ENCODE measurements around the gene PPP1R12B.
"Not testable (repeated sequence)": the region's sequence is repeated elsewhere in the genome, so short reads cannot be mapped to it uniquely, and the experiment has no call there.

Gene PPP1R12B

DNA sequence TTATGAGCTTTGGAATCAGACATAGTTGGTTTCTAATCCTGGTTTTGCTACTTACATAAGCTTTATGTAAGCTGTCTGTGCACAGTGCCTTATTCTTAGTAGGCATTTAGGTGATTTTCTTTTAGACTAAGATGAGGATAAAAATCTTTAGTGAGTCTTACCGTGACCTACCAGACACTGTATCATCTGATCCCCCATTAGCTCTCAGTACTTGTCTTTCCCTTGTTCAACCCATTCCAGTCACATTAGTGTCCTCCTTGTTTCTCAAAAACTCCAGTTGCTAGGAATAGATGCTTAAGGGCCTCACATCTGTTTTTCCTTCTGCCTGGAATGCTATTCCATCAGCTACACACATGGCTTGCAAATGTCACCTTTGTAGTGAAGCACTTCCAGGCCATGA, 18.8 kb downstream of the PPP1R12B start:
- no peak for DNase-seq (ENCODE audit: low spot score)
- in situ Hi-C loops (cut with MboI; ENCODE audit: low pct_unique_long_range_greater_than_20kb, low sequenced_read_pairs, unreplicated experiment): no loop called here
- TF ChIP-seq, protein P1, sequence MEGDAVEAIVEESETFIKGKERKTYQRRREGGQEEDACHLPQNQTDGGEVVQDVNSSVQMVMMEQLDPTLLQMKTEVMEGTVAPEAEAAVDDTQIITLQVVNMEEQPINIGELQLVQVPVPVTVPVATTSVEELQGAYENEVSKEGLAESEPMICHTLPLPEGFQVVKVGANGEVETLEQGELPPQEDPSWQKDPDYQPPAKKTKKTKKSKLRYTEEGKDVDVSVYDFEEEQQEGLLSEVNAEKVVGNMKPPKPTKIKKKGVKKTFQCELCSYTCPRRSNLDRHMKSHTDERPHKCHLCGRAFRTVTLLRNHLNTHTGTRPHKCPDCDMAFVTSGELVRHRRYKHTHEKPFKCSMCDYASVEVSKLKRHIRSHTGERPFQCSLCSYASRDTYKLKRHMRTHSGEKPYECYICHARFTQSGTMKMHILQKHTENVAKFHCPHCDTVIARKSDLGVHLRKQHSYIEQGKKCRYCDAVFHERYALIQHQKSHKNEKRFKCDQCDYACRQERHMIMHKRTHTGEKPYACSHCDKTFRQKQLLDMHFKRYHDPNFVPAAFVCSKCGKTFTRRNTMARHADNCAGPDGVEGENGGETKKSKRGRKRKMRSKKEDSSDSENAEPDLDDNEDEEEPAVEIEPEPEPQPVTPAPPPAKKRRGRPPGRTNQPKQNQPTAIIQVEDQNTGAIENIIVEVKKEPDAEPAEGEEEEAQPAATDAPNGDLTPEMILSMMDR (IDR thresholded peaks at IDR 0.05; ENCODE audit: extremely low read depth, insufficient read depth, missing control alignments): no peak

DNA sequence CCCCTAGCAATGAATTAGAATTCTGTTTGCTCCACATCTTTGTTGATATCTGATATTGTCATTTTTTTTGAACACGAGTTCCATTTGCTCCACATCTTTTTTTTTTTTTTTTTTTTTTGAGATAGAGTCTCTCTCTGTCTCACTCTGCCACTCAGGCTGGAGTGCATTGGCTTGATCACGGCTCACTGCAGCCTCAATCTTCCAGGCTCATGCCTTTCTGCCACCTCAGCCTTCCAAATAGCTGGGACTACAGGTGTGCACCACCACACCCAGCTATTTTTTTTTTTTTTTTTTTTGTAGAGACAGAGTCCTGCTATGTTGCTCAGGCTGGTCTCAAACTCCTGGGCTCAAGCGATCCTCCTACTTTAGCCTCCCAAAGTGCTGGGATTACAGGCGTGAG, 22.4 kb downstream of the PPP1R12B start:
- DNase-seq (ENCODE audit: low spot score); in situ Hi-C loops (cut with MboI; ENCODE audit: low pct_unique_long_range_greater_than_20kb, low sequenced_read_pairs, unreplicated experiment): not testable (repeated sequence)

DNA sequence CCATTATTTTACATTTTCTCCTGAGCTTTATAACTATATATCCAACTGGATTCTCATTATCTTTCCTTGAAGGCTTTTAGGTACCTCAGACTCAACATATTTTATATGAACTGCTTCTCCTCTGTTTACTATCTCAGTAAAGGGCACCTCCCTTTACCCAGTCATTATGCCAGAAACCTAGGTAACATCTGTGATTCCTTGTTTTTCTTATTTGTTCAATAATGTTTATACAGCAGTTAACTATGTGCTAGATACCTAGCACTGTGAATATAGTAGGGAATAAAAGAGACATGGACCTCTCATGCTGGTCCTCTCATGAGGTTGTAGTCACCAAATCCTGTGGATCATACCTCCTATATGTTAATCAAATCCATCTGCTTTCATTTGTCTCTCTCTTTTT, 25.6 kb downstream of the PPP1R12B start:
- TF ChIP-seq, protein P1 (IDR thresholded peaks at IDR 0.05; ENCODE audit: extremely low read depth, insufficient read depth, missing control alignments): no peak
- no peak for DNase-seq (ENCODE audit: low spot score)
- in situ Hi-C loops (cut with MboI; ENCODE audit: low pct_unique_long_range_greater_than_20kb, low sequenced_read_pairs, unreplicated experiment): no loop called here

DNA sequence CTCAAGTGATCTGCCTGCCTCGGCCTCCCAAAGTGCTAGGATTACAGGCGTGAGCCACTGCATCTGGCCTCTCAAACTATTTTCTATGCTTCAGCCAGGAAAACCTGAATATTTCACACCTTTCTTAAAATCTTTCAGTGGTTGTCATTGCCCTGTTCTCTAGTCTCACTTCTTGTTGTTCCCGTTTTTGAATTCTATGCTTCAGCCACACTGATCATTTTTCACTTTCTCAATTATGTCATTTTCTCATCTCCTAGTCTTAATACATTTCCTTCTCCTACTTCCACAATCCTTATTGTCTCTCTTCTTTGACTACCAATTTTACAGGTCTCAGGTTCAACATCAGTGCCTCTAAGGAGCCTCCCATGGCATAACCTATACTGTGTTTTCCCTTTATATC, 26.7 kb downstream of the PPP1R12B start:
- DNase-seq (ENCODE audit: low spot score): peak; percentile 26
- in situ Hi-C loops (cut with MboI; ENCODE audit: low pct_unique_long_range_greater_than_20kb, low sequenced_read_pairs, unreplicated experiment): not testable (repeated sequence)

GRCh38 chr1:202376247-202376646, 27.7 kb downstream of the PPP1R12B start:
- in situ Hi-C loops (cut with MboI; ENCODE audit: low pct_unique_long_range_greater_than_20kb, low sequenced_read_pairs, unreplicated experiment): no loop called here
- TF ChIP-seq, protein P1 (IDR thresholded peaks at IDR 0.05; ENCODE audit: extremely low read depth, insufficient read depth, missing control alignments): no peak
- no peak for DNase-seq (ENCODE audit: low spot score)

GRCh38 chr1:202379884-202380529, 31.5 kb downstream of the PPP1R12B start:
- in situ Hi-C loops (cut with MboI; ENCODE audit: low pct_unique_long_range_greater_than_20kb, low sequenced_read_pairs, unreplicated experiment); DNase-seq (ENCODE audit: low spot score): not testable (repeated sequence)

GRCh38 chr1:202380535-202380934, 32.0 kb downstream of the PPP1R12B start:
- DNase-seq (ENCODE audit: low spot score); in situ Hi-C loops (cut with MboI; ENCODE audit: low pct_unique_long_range_greater_than_20kb, low sequenced_read_pairs, unreplicated experiment): not testable (repeated sequence)

GRCh38 chr1:202381867-202382266, 33.4 kb downstream of the PPP1R12B start:
- DNase-seq (ENCODE audit: low spot score); in situ Hi-C loops (cut with MboI; ENCODE audit: low pct_unique_long_range_greater_than_20kb, low sequenced_read_pairs, unreplicated experiment): not testable (repeated sequence)

- DNase-seq (ENCODE audit: low spot score); in situ Hi-C loops (cut with MboI; ENCODE audit: low pct_unique_long_range_greater_than_20kb, low sequenced_read_pairs, unreplicated experiment): not testable (repeated sequence)
Observed at GRCh38 chr1:202395831-202396230, 47.3 kb downstream of the PPP1R12B start.

DNA sequence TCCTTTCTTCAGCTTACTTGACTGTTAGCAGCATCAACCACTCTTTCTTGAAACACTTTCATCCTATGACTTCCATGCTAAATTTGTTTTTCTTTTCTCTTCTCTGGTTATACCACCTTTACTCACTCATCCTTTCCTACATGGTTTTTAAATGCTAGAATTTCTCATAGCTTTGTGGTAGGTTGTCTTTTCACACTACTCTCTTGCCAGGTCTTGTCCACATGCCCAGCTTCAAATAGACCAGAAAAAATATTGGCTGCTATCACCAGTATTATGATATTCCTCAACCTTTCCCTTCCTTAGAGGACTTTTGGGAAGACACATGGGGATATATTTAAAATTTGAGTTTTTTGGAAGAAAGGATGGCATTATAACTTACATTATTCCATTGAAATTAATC, 48.8 kb downstream of the PPP1R12B start:
- in situ Hi-C loops (cut with MboI; ENCODE audit: low pct_unique_long_range_greater_than_20kb, low sequenced_read_pairs, unreplicated experiment): no loop called here
- TF ChIP-seq, protein P1 (IDR thresholded peaks at IDR 0.05; ENCODE audit: extremely low read depth, insufficient read depth, missing control alignments): no peak
- DNase-seq (ENCODE audit: low spot score): no peak

DNA sequence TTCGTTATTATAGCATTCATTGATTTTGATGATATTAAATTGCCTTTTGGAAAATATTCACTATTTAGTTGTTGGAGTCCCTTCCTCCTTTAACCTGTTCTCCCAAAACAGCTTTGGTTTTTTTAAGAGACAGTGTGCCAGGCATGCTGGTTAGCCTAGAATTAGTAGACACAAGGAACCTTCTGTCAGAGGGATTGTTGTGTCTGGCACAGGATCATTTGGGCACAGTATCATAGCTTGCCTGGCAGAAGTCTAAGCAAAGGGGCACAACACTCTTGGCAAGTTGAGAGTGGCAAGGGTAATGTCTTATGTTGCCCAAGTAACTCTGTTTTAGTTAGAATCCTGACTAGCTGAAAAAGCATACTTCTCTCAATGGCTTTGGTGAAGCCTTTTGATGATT, 49.9 kb downstream of the PPP1R12B start:
- DNase-seq (ENCODE audit: low spot score); in situ Hi-C loops (cut with MboI; ENCODE audit: low pct_unique_long_range_greater_than_20kb, low sequenced_read_pairs, unreplicated experiment): not testable (repeated sequence)

- DNase-seq (ENCODE audit: low spot score); in situ Hi-C loops (cut with MboI; ENCODE audit: low pct_unique_long_range_greater_than_20kb, low sequenced_read_pairs, unreplicated experiment): not testable (repeated sequence)
Observed at GRCh38 chr1:202401771-202402170, 53.3 kb downstream of the PPP1R12B start.

DNA sequence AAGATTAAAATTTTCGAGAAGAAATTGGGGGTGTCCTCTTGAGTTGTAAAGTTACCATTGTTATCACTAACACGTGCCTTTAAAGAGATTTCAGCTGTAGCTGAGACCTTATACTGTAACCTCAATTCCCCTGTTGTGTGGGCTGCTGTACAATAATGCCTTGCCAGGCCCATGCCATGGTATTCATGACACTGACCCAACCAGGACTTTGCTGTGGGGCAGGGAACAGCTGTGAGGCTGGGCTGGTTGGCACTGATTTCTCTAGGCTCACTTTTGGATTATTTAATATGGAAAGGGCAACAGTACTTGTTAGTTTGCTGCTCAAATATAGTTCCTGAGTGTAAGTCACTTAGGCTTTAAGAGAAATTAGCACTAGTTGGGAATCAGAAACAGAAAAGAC, 54.9 kb downstream of the PPP1R12B start:
- in situ Hi-C loops (cut with MboI; ENCODE audit: low pct_unique_long_range_greater_than_20kb, low sequenced_read_pairs, unreplicated experiment); DNase-seq (ENCODE audit: low spot score): not testable (repeated sequence)

All from GM13977 (cell line).